ENCODE results near the gene APOBEC3A. TPM values are rescaled to one million over a fixed set of nuclear protein-coding genes. Genes with fewer than 3 reads are reported as not detected.

APOBEC3A gene
- total and polyA plus RNA-seq, 7 experiments from 2014 or later: 0.13 to 79.1 (median 15.7) TPM; not detected in 4

GRCh38 chr22:38951734-38952133, 5.7 kb upstream of the APOBEC3A start:
- no peak overlapping the region for H3K4me3 ChIP-seq (ENCODE audit: low read length)
- H3K36me3 ChIP-seq (ENCODE audit: control insufficient read depth in 2 of 3, insufficient read depth in 3 of 3, low read length in 3 of 3): no peaks in the 10 kb centered on the region
- no peaks in the 10 kb centered on the region for H3K27me3 ChIP-seq (ENCODE audit: control insufficient read depth in 2 of 2, insufficient read depth in 2 of 2, low read length in 2 of 2)
- H3K27ac ChIP-seq (ENCODE audit: low read depth, low read length): no peak overlapping the region
- Mint-ChIP-seq H3K27ac (peak overlapping the region in 1 of 9 donors; percentile 24), H3K36me3 (no peaks in the 10 kb centered on the region), H3K4me3 (no peak overlapping the region), H3K9me3 (no peaks in the 10 kb centered on the region), H3K4me1 (peaks cover 0 to 45% (median 0%) of the 10 kb centered on the region in 7 donors), H3K27me3 (peaks cover 10 to 23% (median 15%) of the 10 kb centered on the region in 5 donors)
- peak; percentile 9 for ATAC-seq
- DNase-seq: no peak
- POLR2A ChIA-PET: no interaction called here
- intact Hi-C loops (cut with micrococcal nuclease): no loop called here
- H3K9me3 ChIP-seq (ENCODE audit: control insufficient read depth in 2 of 3, low read length in 3 of 3): no peaks in the 10 kb centered on the region
- H3K4me1 ChIP-seq (ENCODE audit: control insufficient read depth in 2 of 2, insufficient read depth in 2 of 2, low read length in 2 of 2): no peaks in the 10 kb centered on the region
- CTCF ChIA-PET: no interaction called here

DNA sequence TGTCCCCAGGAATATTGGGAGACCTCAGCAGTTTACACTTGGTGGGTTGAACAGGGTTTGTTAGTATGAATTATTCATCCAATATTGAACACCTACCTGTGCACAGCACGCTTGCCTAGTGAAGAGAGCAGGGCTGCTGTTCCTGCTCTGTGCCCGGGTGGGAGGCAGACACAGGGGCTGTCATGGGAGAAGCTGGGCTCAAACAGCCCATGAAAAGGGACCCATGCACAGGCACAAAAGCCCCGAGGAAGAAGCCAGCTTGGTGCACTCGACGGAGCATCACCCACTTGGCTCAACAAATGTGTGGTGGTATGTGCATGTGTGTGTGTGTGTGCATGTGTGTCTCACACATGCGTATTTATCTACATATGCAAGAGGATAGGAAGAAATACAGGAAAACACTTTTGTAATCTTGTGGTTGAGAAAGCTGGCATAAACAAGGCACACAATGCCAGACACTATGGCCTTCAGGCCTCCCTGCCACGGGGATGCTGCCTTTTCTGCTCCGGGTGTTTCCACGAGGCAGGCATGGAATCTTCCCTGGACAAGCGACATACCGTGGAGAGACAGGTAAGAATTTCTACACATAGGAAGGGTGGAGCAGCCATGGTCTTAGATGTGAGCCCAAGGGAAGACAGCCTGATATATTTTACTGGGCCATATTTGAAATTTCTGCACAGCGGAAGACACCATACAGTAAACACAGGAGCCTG, 5.0 kb upstream of the APOBEC3A start:
- H3K4me3 ChIP-seq (ENCODE audit: low read length): no peak overlapping the region
- H3K36me3 ChIP-seq (ENCODE audit: control insufficient read depth in 2 of 3, insufficient read depth in 3 of 3, low read length in 3 of 3): no peaks in the 10 kb centered on the region
- peak overlapping the region in 1 of 10 donors; percentile 47 for H3K4me3 Mint-ChIP-seq
- intact Hi-C loops (cut with micrococcal nuclease): no loop called here
- ChIA-PET CTCF (no interaction called here), POLR2A (no interaction called here)
- H3K4me1 Mint-ChIP-seq: peaks cover 0 to 45% (median 0%) of the 10 kb centered on the region in 7 donors
- DNase-seq (no peak), ATAC-seq (no peak)
- H3K4me1 ChIP-seq (ENCODE audit: control insufficient read depth in 2 of 2, insufficient read depth in 2 of 2, low read length in 2 of 2): no peaks in the 10 kb centered on the region
- H3K9me3 ChIP-seq (ENCODE audit: control insufficient read depth in 2 of 3, low read length in 3 of 3): no peaks in the 10 kb centered on the region
- no peak overlapping the region for H3K27ac ChIP-seq (ENCODE audit: low read depth, low read length)
- H3K27ac Mint-ChIP-seq: peak overlapping the region in 1 of 9 donors; percentile 96
- peaks cover 4 to 17% (median 9%) of the 10 kb centered on the region in 5 donors for H3K27me3 Mint-ChIP-seq
- H3K36me3 Mint-ChIP-seq: no peaks in the 10 kb centered on the region
- no peaks in the 10 kb centered on the region for H3K9me3 Mint-ChIP-seq
- no peaks in the 10 kb centered on the region for H3K27me3 ChIP-seq (ENCODE audit: control insufficient read depth in 2 of 2, insufficient read depth in 2 of 2, low read length in 2 of 2)

DNA sequence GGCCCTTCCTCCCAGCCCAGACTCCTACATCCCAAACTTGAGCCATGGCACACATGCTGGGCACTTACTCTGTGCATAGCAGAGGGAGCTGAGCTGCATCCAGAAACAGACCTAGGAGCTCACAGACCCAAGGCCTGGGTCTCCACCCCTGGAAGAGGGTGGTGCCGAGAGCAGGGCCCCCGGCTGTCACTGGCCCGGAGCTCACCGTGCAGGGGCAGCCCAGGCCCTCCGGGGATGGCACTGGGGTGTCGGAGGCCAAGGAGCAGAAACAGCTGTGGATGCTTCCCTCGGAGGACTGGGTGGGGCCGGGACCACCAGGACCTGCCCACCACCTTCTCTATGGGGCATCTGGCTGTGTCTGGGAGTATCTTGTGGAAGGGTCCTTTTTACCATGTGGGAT, 4.3 kb upstream of the APOBEC3A start:
- Mint-ChIP-seq H3K27ac (peak overlapping the region in 1 of 9 donors; percentile 96), H3K36me3 (no peaks in the 10 kb centered on the region), H3K4me1 (peaks cover 0 to 47% (median 0%) of the 10 kb centered on the region in 7 donors), H3K4me3 (no peak overlapping the region), H3K27me3 (peaks cover 0 to 11% (median 2%) of the 10 kb centered on the region in 5 donors), H3K9me3 (no peaks in the 10 kb centered on the region)
- intact Hi-C loops (cut with micrococcal nuclease): no loop called here
- POLR2A ChIA-PET: no interaction called here
- ATAC-seq (no peak), DNase-seq (no peak)
- Histone ChIP-seq H3K9me3 (ENCODE audit: control insufficient read depth in 2 of 3, low read length in 3 of 3) (no peaks in the 10 kb centered on the region), H3K36me3 (ENCODE audit: control insufficient read depth in 2 of 3, insufficient read depth in 3 of 3, low read length in 3 of 3) (no peaks in the 10 kb centered on the region), H3K27me3 (ENCODE audit: control insufficient read depth in 2 of 2, insufficient read depth in 2 of 2, low read length in 2 of 2) (no peaks in the 10 kb centered on the region), H3K4me3 (ENCODE audit: low read length) (no peak overlapping the region), H3K4me1 (ENCODE audit: control insufficient read depth in 2 of 2, insufficient read depth in 2 of 2, low read length in 2 of 2) (no peaks in the 10 kb centered on the region), H3K27ac (ENCODE audit: low read depth, low read length) (no peak overlapping the region)
- CTCF ChIA-PET: no interaction called here

DNA sequence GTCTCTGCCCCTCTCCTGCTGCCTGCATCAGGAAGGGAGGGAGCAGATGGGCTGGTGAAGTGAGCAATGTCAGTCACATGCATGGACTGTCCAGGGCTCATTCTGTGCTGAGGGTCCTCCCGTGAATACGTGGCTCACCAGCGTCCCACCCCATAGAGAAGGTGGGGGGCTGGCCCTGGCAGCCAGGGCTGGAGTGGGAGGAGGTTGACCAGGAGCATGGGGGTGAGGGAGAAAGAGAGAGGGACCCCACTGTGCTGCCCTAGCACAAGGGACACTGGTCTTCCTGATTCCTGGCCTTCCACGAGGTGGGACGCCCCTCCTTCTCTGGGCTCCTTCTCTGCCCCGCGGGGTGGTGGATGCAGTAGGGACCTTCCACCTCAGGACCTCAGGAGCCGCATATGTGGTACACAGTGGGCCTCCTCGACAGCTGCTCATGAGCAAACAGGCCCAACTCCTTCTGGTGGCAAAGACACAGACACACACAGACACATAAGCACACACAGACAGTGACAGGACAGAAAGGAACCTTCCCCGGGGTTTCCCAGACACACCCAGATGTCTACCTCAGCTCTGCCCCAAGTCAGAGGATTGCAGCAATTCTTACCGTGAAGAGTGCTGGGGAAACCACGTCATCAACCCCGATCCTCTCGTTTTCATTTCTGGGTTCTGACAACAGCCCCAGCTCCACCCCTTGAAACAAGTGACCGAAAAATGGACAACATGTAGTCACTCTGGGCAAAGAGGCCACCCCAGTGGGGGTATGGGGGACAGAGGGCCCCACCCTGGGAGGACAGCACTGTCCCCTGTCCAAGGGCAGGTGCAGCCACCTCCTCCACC, 3.6 kb upstream of the APOBEC3A start:
- Mint-ChIP-seq H3K27me3 (peaks cover 0 to 9% (median 0%) of the 10 kb centered on the region in 5 donors), H3K36me3 (no peaks in the 10 kb centered on the region), H3K4me3 (peak overlapping the region in 1 of 10 donors; percentile 66), H3K27ac (peak overlapping the region in 1 of 9 donors; percentile 96), H3K9me3 (peaks cover 0 to 2% (median 0%) of the 10 kb centered on the region in 11 donors), H3K4me1 (peaks cover 0 to 48% (median 0%) of the 10 kb centered on the region in 7 donors)
- DNase-seq (peak in 1 of 9 donors; percentile 74), ATAC-seq (peak; percentile 89)
- Histone ChIP-seq H3K36me3 (ENCODE audit: control insufficient read depth in 2 of 3, insufficient read depth in 3 of 3, low read length in 3 of 3) (no peaks in the 10 kb centered on the region), H3K4me1 (ENCODE audit: control insufficient read depth in 2 of 2, insufficient read depth in 2 of 2, low read length in 2 of 2) (no peaks in the 10 kb centered on the region), H3K9me3 (ENCODE audit: control insufficient read depth in 2 of 3, low read length in 3 of 3) (no peaks in the 10 kb centered on the region), H3K4me3 (ENCODE audit: low read length) (no peak overlapping the region), H3K27me3 (ENCODE audit: control insufficient read depth in 2 of 2, insufficient read depth in 2 of 2, low read length in 2 of 2) (no peaks in the 10 kb centered on the region), H3K27ac (ENCODE audit: low read depth, low read length) (no peak overlapping the region)
- CTCF ChIA-PET: no interaction called here
- POLR2A ChIA-PET: interaction anchor here (0.6 kb wide), 1 partner anchor 1233 kb away, joined by 4 read pairs; no protein-coding TSS in a partner anchor
- intact Hi-C loops (cut with micrococcal nuclease): loop anchor here in 1 of 2 donors (1.0 to 2.0 kb wide), 2 partner anchors 32 to 83 kb away; no protein-coding TSS in a partner anchor

DNA sequence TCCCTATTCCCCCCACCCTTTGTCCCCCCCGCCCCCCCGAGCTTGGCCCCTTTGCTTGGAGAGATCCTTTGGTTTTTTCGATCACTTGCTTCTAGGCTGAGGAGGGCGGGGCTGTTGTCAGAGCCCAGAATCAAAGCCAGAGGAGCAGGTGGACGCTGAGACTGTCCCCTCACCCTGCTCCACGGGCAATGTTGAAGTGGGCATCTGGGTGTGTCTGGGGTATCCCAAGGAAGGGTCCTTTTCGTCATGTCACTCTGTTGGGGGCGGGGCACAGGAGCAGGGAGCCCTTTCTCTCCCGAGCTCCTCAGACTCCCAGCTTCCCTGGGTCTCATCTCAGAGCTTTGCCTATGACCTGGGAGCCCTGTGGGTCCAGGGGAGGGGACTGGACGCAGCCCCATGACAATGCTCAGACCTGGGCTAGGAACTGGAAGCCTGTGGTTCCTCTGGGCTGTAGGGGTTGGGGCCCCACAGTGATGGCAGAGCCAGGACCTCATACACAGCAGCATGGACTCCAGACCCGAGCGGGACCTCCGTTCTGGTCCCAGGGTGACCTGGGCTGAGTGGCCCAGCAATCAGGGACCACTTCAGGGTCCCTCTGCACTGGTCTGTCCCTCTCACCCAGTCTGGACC, 2.9 kb upstream of the APOBEC3A start:
- H3K27ac ChIP-seq (ENCODE audit: low read depth, low read length): no peak overlapping the region
- CTCF ChIA-PET: no interaction called here
- Mint-ChIP-seq H3K9me3 (peaks cover 0 to 2% (median 0%) of the 10 kb centered on the region in 11 donors), H3K27me3 (peaks cover 0 to 6% (median 0%) of the 10 kb centered on the region in 5 donors), H3K4me3 (peak overlapping the region in 1 of 10 donors; percentile 50), H3K36me3 (no peaks in the 10 kb centered on the region), H3K27ac (peak overlapping the region in 2 of 9 donors; percentile 77 to 96), H3K4me1 (peaks cover 0 to 54% (median 0%) of the 10 kb centered on the region in 7 donors)
- no peaks in the 10 kb centered on the region for H3K4me1 ChIP-seq (ENCODE audit: control insufficient read depth in 2 of 2, insufficient read depth in 2 of 2, low read length in 2 of 2)
- ATAC-seq (no peak), DNase-seq (no peak)
- POLR2A ChIA-PET: no interaction called here
- H3K36me3 ChIP-seq (ENCODE audit: control insufficient read depth in 2 of 3, insufficient read depth in 3 of 3, low read length in 3 of 3): no peaks in the 10 kb centered on the region
- H3K27me3 ChIP-seq (ENCODE audit: control insufficient read depth in 2 of 2, insufficient read depth in 2 of 2, low read length in 2 of 2): no peaks in the 10 kb centered on the region
- no peaks in the 10 kb centered on the region for H3K9me3 ChIP-seq (ENCODE audit: control insufficient read depth in 2 of 3, low read length in 3 of 3)
- intact Hi-C loops (cut with micrococcal nuclease): loop anchor here in 1 of 2 donors (1.0 to 2.0 kb wide), 2 partner anchors 31 to 84 kb away; no protein-coding TSS in a partner anchor
- no peak overlapping the region for H3K4me3 ChIP-seq (ENCODE audit: low read length)

GRCh38 chr22:38955250-38955905, 2.0 kb upstream of the APOBEC3A start:
- CTCF ChIA-PET: no interaction called here
- H3K4me3 Mint-ChIP-seq: no peak overlapping the region
- H3K4me1 ChIP-seq (ENCODE audit: control insufficient read depth in 2 of 2, insufficient read depth in 2 of 2, low read length in 2 of 2): no peaks in the 10 kb centered on the region
- H3K27ac Mint-ChIP-seq: peak overlapping the region in 2 of 9 donors; percentile 51 to 96
- H3K27ac ChIP-seq (ENCODE audit: low read depth, low read length): no peak overlapping the region
- H3K36me3 ChIP-seq (ENCODE audit: control insufficient read depth in 2 of 3, insufficient read depth in 3 of 3, low read length in 3 of 3): no peaks in the 10 kb centered on the region
- no peaks in the 10 kb centered on the region for H3K27me3 ChIP-seq (ENCODE audit: control insufficient read depth in 2 of 2, insufficient read depth in 2 of 2, low read length in 2 of 2)
- intact Hi-C loops (cut with micrococcal nuclease): loop anchor here in 1 of 2 donors (2.0 kb wide), 1 partner anchor 85 kb away; no protein-coding TSS in a partner anchor
- no peak for DNase-seq
- no peaks in the 10 kb centered on the region for H3K36me3 Mint-ChIP-seq
- no peak overlapping the region for H3K4me3 ChIP-seq (ENCODE audit: low read length)
- H3K9me3 ChIP-seq (ENCODE audit: control insufficient read depth in 2 of 3, low read length in 3 of 3): no peaks in the 10 kb centered on the region
- ATAC-seq: no peak
- peaks cover 0 to 3% (median 0%) of the 10 kb centered on the region in 5 donors for H3K27me3 Mint-ChIP-seq
- peaks cover 0 to 57% (median 0%) of the 10 kb centered on the region in 7 donors for H3K4me1 Mint-ChIP-seq
- POLR2A ChIA-PET: no interaction called here
- H3K9me3 Mint-ChIP-seq: peaks cover 0 to 2% (median 0%) of the 10 kb centered on the region in 11 donors
